ENCODE data around the gene CASS4.
A peak's percentile ranks its signal among the peaks of the same experiment; 100 is the strongest.

The CASS4 gene

GRCh38 chr20:56440346-56441007, 28.4 kb downstream of the CASS4 start:
- no peak for TF ChIP-seq CTCF (IDR thresholded peaks at IDR 0.05)
- Histone ChIP-seq H3K27ac (peak overlapping the region; percentile 64), H3K4me1 (ENCODE audit: control insufficient read depth in 1 of 2, insufficient read depth in 1 of 2, low read depth in 1 of 2, low read length in 1 of 2) (peaks cover 20 to 31% of the 10 kb centered on the region in 2 experiments), H3K27me3 (no peaks in the 10 kb centered on the region), H3K9me3 (no peaks in the 10 kb centered on the region), H3K36me3 (peaks cover 87% of the 10 kb centered on the region), H3K4me3 (ENCODE audit: low read depth in 1 of 2, low read length in 1 of 2) (peak overlapping the region in 1 of 2 experiments; percentile 17)

GRCh38 chr20:56442389-56443365, 30.6 kb downstream of the CASS4 start:
- H3K4me3 ChIP-seq (ENCODE audit: low read depth in 1 of 2, low read length in 1 of 2): no peak overlapping the region
- peak overlapping the region; percentile 72 for H3K27ac ChIP-seq
- peaks cover 95% of the 10 kb centered on the region for H3K36me3 ChIP-seq
- H3K4me1 ChIP-seq (ENCODE audit: control insufficient read depth in 1 of 2, insufficient read depth in 1 of 2, low read depth in 1 of 2, low read length in 1 of 2): peaks cover 20 to 31% of the 10 kb centered on the region in 2 experiments
- H3K27me3 ChIP-seq: no peaks in the 10 kb centered on the region
- H3K9me3 ChIP-seq: no peaks in the 10 kb centered on the region
- TF ChIP-seq CTCF (IDR thresholded peaks at IDR 0.05): no peak

GRCh38 chr20:56443654-56444540, 31.8 kb downstream of the CASS4 start:
- H3K27ac ChIP-seq: peak overlapping the region; percentile 8
- H3K27me3 ChIP-seq: no peaks in the 10 kb centered on the region
- no peaks in the 10 kb centered on the region for H3K9me3 ChIP-seq
- H3K4me1 ChIP-seq (ENCODE audit: control insufficient read depth in 1 of 2, insufficient read depth in 1 of 2, low read depth in 1 of 2, low read length in 1 of 2): peaks cover 20 to 31% of the 10 kb centered on the region in 2 experiments
- H3K36me3 ChIP-seq: peaks cover 95% of the 10 kb centered on the region
- TF ChIP-seq CTCF (IDR thresholded peaks at IDR 0.05): no peak
- no peak overlapping the region for H3K4me3 ChIP-seq (ENCODE audit: low read depth in 1 of 2, low read length in 1 of 2)

GRCh38 chr20:56445130-56445529, 33.1 kb downstream of the CASS4 start:
- H3K4me1 ChIP-seq (ENCODE audit: control insufficient read depth in 1 of 2, insufficient read depth in 1 of 2, low read depth in 1 of 2, low read length in 1 of 2): peaks cover 15 to 21% of the 10 kb centered on the region in 2 experiments
- H3K9me3 ChIP-seq: no peaks in the 10 kb centered on the region
- H3K36me3 ChIP-seq: peaks cover 94% of the 10 kb centered on the region
- H3K27me3 ChIP-seq: no peaks in the 10 kb centered on the region
- no peak overlapping the region for H3K4me3 ChIP-seq (ENCODE audit: low read depth in 1 of 2, low read length in 1 of 2)
- no peak overlapping the region for H3K27ac ChIP-seq
- TF ChIP-seq CTCF (IDR thresholded peaks at IDR 0.05): no peak

GRCh38 chr20:56445540-56445939, 33.5 kb downstream of the CASS4 start:
- Histone ChIP-seq H3K36me3 (peaks cover 94% of the 10 kb centered on the region), H3K9me3 (no peaks in the 10 kb centered on the region), H3K27ac (no peak overlapping the region), H3K4me1 (ENCODE audit: control insufficient read depth in 1 of 2, insufficient read depth in 1 of 2, low read depth in 1 of 2, low read length in 1 of 2) (peaks cover 11 to 17% of the 10 kb centered on the region in 2 experiments), H3K27me3 (no peaks in the 10 kb centered on the region), H3K4me3 (ENCODE audit: low read depth in 1 of 2, low read length in 1 of 2) (no peak overlapping the region)
- TF ChIP-seq CTCF (IDR thresholded peaks at IDR 0.05): no peak
